ENCODE data around the gene PSD. TPM values are rescaled to one million over a fixed set of nuclear protein-coding genes. Genes with fewer than 3 reads are reported as not detected.
"Not testable (repeated sequence)": the region's sequence is repeated elsewhere in the genome, so short reads cannot be mapped to it uniquely, and the experiment has no call there.

PSD gene
- total and polyA plus RNA-seq, 2 donors (not counting 3 experiments of a cell fraction or from before 2014, with no cell fraction given), result 0.10 to 0.40 TPM

GRCh38 chr10:102455893-102456471 is 37.4 kb upstream of the PSD start:
- Histone ChIP-seq H4K20me1 (replicated peaks; ENCODE audit: control insufficient read depth, extremely low read depth, insufficient read depth, low read length) (no peaks in the 10 kb centered on the region), H3K27me3 (ENCODE audit: control insufficient read depth in 2 of 2, insufficient read depth in 2 of 2, low read length in 2 of 2) (no peaks in the 10 kb centered on the region), H3K9ac (replicated peaks; ENCODE audit: extremely low read depth, insufficient read depth, low read length) (no peak overlapping the region), H3K27ac (ENCODE audit: insufficient read depth, low read depth, low read length) (no peak overlapping the region), H3K9me1 (replicated peaks; ENCODE audit: control insufficient read depth, extremely low read depth, insufficient read depth, low read length) (no peaks in the 10 kb centered on the region), H3K4me3 (replicated peaks in 1 of 3; ENCODE audit: insufficient read depth in 1 of 3, low read depth in 1 of 3, low read length in 3 of 3) (no peak overlapping the region), H3K4me2 (ENCODE audit: insufficient read depth, low read length) (no peak overlapping the region), H2AFZ (ENCODE audit: low read depth, low read length) (no peak overlapping the region), H3K79me2 (ENCODE audit: control insufficient read depth, insufficient read depth, low read length) (no peaks in the 10 kb centered on the region), H3K36me3 (ENCODE audit: control insufficient read depth in 2 of 2, extremely low read depth in 1 of 2, insufficient read depth in 2 of 2, low read length in 2 of 2) (no peaks in the 10 kb centered on the region), H3K4me1 (ENCODE audit: control insufficient read depth, extremely low read depth, insufficient read depth, low read length) (peaks cover 3% of the 10 kb centered on the region), H3K9me3 (replicated peaks; ENCODE audit: control insufficient read depth, insufficient read depth, low read length) (no peaks in the 10 kb centered on the region)
- POLR2A ChIA-PET, result no interaction called here
- intact Hi-C loops (cut with micrococcal nuclease), result no loop called here
- no TSS peak for BruUV-seq (replicated peaks)
- DNase-seq (ENCODE audit: low read depth, low spot score) (no peak), FAIRE-seq (no peak)
- CTCF ChIA-PET, result interaction anchor here (1.4 to 1.5 kb wide), 2 partner anchors 22 to 128 kb away, joined by 3 to 4 read pairs; no protein-coding TSS in a partner anchor
- TF ChIP-seq, protein P1, sequence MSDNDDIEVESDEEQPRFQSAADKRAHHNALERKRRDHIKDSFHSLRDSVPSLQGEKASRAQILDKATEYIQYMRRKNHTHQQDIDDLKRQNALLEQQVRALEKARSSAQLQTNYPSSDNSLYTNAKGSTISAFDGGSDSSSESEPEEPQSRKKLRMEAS (IDR thresholded peaks at IDR 0.05; ENCODE audit: insufficient read depth, insufficient read length), result no peak
- TF ChIP-seq POLR2AphosphoS5 (IDR thresholded peaks at IDR 0.05; ENCODE audit: insufficient read depth, low read depth, low read length), result no peak
- dilution Hi-C loops (cut with MboI; ENCODE audit: extremely low pct_ligation_motif_present, low sequenced_read_pairs), result no loop called here

DNA sequence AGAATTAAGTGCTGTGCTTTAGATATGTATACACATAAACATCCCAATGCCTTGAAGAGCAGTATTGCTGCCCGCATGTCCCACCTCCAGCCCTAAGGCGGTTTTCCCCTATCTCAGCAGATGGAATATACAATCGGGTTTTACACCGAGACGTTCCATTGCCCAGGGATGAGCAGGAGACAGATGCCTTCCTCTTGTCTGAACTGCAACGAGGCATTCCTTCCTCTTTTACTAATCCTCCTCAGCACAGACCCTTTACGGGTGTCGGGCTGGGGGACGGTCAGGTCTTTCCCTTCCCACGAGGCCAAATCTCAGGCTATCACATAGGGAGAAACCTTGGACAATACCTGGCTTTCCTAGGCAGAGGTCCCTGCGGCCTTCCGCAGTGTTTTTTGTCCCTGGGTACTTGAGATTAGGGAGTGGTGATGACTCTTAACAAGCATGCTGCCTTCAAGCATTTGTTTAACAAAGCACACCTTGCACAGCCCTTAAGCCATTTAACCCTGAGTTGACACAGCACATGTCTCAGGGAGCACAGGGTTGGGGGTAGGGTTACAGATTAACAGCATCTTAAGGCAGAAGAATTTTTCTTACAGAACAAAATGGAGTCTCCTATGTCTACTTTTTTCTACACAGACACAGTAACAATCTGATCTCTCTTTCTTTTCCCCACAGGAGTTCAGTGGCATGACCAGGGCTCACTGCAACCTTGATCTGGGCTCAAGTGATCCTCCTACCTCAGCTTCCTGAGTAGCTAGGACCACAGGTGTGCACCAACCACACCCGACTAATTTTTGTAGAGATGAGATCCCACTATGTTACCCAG is 36.3 kb upstream of the PSD start:
- H4K20me1 ChIP-seq (replicated peaks; ENCODE audit: control insufficient read depth, extremely low read depth, insufficient read depth, low read length); intact Hi-C loops (cut with micrococcal nuclease); H3K9me1 ChIP-seq (replicated peaks; ENCODE audit: control insufficient read depth, extremely low read depth, insufficient read depth, low read length); H3K4me3 ChIP-seq (replicated peaks in 1 of 3; ENCODE audit: insufficient read depth in 1 of 3, low read depth in 1 of 3, low read length in 3 of 3); H3K27ac ChIP-seq (ENCODE audit: insufficient read depth, low read depth, low read length); FAIRE-seq; H2AFZ ChIP-seq (ENCODE audit: low read depth, low read length); H3K4me1 ChIP-seq (ENCODE audit: control insufficient read depth, extremely low read depth, insufficient read depth, low read length); POLR2A ChIA-PET; CTCF ChIA-PET; H3K27me3 ChIP-seq (ENCODE audit: control insufficient read depth in 2 of 2, insufficient read depth in 2 of 2, low read length in 2 of 2); H3K79me2 ChIP-seq (ENCODE audit: control insufficient read depth, insufficient read depth, low read length); BruUV-seq (replicated peaks); H3K9ac ChIP-seq (replicated peaks; ENCODE audit: extremely low read depth, insufficient read depth, low read length); H3K36me3 ChIP-seq (ENCODE audit: control insufficient read depth in 2 of 2, extremely low read depth in 1 of 2, insufficient read depth in 2 of 2, low read length in 2 of 2); DNase-seq (ENCODE audit: low read depth, low spot score); H3K9me3 ChIP-seq (replicated peaks; ENCODE audit: control insufficient read depth, insufficient read depth, low read length); H3K4me2 ChIP-seq (ENCODE audit: insufficient read depth, low read length); dilution Hi-C loops (cut with MboI; ENCODE audit: extremely low pct_ligation_motif_present, low sequenced_read_pairs): not testable (repeated sequence)
